H1 (cell line): ENCODE results near the gene DCTN1. TPM values are rescaled to one million over a fixed set of nuclear protein-coding genes. Genes with fewer than 3 reads are reported as not detected.

ENCODE experiments used
- CTCF ChIA-PET: fragments of 300-600 bp; sonication (Branson Sonifier 250); formaldehyde crosslinking; loops from one replicate; lab custom pipeline; 2021; ENCODE audit not compliant: partially characterized antibody; lab: Charles Lee
- POLR2A ChIA-PET: fragments of 300-600 bp; sonication (Branson Sonifier 250); formaldehyde crosslinking; loops from one replicate; lab custom pipeline; 2021; ENCODE audit warnings: inconsistent platforms; ENCODE audit not compliant: partially characterized antibody; lab: Charles Lee
- DNase-seq, 2 experiments: peaks; one replicate each; pipeline versions ENCODE4 v3.0.0 to v3.0.0-alpha.2; 2010 to 2022; ENCODE audit warnings: low spot score in 2 of 2, low read depth in 1 of 2, mixed read lengths in 1 of 2
- FAIRE-seq: peaks from 2 replicates; lab custom pipeline; 2011; peaks lifted over from hg19 to GRCh38; lab: Jason Lieb, UNC
- H2AFZ ChIP-seq: 2 replicates; pipeline ENCODE4 v1.8.1; 2012; ENCODE audit warnings: low read length, inconsistent platforms
- H2AK5ac ChIP-seq: 2 replicates; pipeline ENCODE4 v1.6.1; 2013; ENCODE audit warnings: low read depth, low read length
- H2BK120ac ChIP-seq: replicated peaks from 2 replicates; pipeline ENCODE3; 2013; ENCODE audit warnings: low read depth, low read length, inconsistent platforms
- H2BK12ac ChIP-seq: 2 replicates; pipeline ENCODE4 v1.6.1; 2013; ENCODE audit warnings: low read depth, low read length
- H2BK15ac ChIP-seq: 2 replicates; pipeline ENCODE4 v1.6.1; 2013; ENCODE audit warnings: low read length
- H2BK20ac ChIP-seq: 2 replicates; pipeline ENCODE4 v1.6.1; 2013; ENCODE audit warnings: low read length
- H2BK5ac ChIP-seq: 2 replicates; pipeline ENCODE4 v1.6.1; 2013; ENCODE audit warnings: low read depth, low read length
- H3K14ac ChIP-seq: 2 replicates; pipeline ENCODE4 v1.6.1; 2013; ENCODE audit warnings: inconsistent platforms; ENCODE audit not compliant: insufficient read length
- H3K18ac ChIP-seq: 2 replicates; pipeline ENCODE4 v1.6.1; 2013; ENCODE audit warnings: low read length; ENCODE audit errors: extremely low read depth
- H3K23ac ChIP-seq: 2 replicates; pipeline ENCODE4 v1.6.1; 2013; ENCODE audit warnings: inconsistent platforms; ENCODE audit not compliant: insufficient read length
- H3K23me2 ChIP-seq: 2 replicates; pipeline ENCODE4 v1.6.1; 2013; ENCODE audit warnings: low read depth, low read length
- H3K27ac ChIP-seq: 2 replicates; pipeline ENCODE4 v1.6.1; 2011; ENCODE audit warnings: low read depth, low read length, inconsistent platforms
- H3K27me3 ChIP-seq, 4 experiments: replicated peaks in 1 of 4; 1 replicate in 1 of 4; 2 replicates in 3 of 4; pipeline versions ENCODE4 v1.6.1 to v1.8.1; 2011 to 2013; ENCODE audit warnings: low read length in 3 of 4, mild to moderate bottlenecking in 3 of 4, inconsistent platforms in 2 of 4, mixed read lengths in 2 of 4, moderate library complexity in 1 of 4; ENCODE audit not compliant: control insufficient read depth in 3 of 4, insufficient read depth in 3 of 4; ENCODE audit errors: extremely low read depth in 1 of 4
- H3K36me3 ChIP-seq, 4 experiments: 2 replicates each; pipeline versions ENCODE4 v1.6.1 to v1.8.1; 2011 to 2013; ENCODE audit warnings: mild to moderate bottlenecking in 4 of 4, low read length in 3 of 4, moderate library complexity in 2 of 4, control low read depth in 1 of 4, inconsistent platforms in 1 of 4; ENCODE audit not compliant: insufficient read depth in 4 of 4, control insufficient read depth in 2 of 4
- H3K4ac ChIP-seq: replicated peaks from 2 replicates; pipeline ENCODE3; 2013; ENCODE audit warnings: low read length, low read depth, mixed read lengths, inconsistent platforms; ENCODE audit not compliant: insufficient read length
- H3K4me1 ChIP-seq, 4 experiments: replicated peaks in 1 of 4; 1 replicate in 1 of 4; 2 replicates in 3 of 4; pipeline versions ENCODE4 v1.6.1 to v1.8.1; 2011 to 2013; ENCODE audit warnings: low read length in 3 of 4, inconsistent platforms in 2 of 4, mixed read lengths in 1 of 4; ENCODE audit not compliant: insufficient read depth in 4 of 4, control insufficient read depth in 3 of 4
- H3K4me2 ChIP-seq, 2 experiments: 2 replicates each; pipeline versions ENCODE4 v1.6.1 to v1.8.1; 2011 to 2013; ENCODE audit warnings: low read depth in 2 of 2, low read length in 2 of 2, control low read depth in 1 of 2, inconsistent platforms in 1 of 2, mild to moderate bottlenecking in 1 of 2; ENCODE audit not compliant: insufficient read depth in 1 of 2
- H3K4me3 ChIP-seq, 4 experiments: fragments of 200-600, 300-600 bp in 1 of 4; sonication (generic), shearing (Covaris generic), sonication (Bioruptor Twin) in 1 of 4; 2 replicates each; pipeline versions ENCODE4 v1.5.1 to v1.8.1; 2011 to 2016; ENCODE audit warnings: low read length in 4 of 4, low read depth in 3 of 4, control low read depth in 2 of 4, inconsistent platforms in 2 of 4, mild to moderate bottlenecking in 2 of 4, mixed read lengths in 1 of 4, moderate library complexity in 1 of 4; ENCODE audit not compliant: insufficient read depth in 2 of 4; ENCODE audit errors: extremely low read depth in 1 of 4
- H3K56ac ChIP-seq: replicated peaks from 2 replicates; pipeline ENCODE3; 2013; ENCODE audit warnings: low read depth, mild to moderate bottlenecking, mixed read lengths, low read length, inconsistent platforms; ENCODE audit not compliant: insufficient read length
- H3K79me1 ChIP-seq: 2 replicates; pipeline ENCODE4 v1.6.1; 2013; ENCODE audit warnings: low read depth, low read length, control low read depth
- H3K79me2 ChIP-seq, 2 experiments: 2 replicates each; pipeline versions ENCODE4 v1.6.1 to v1.8.1; 2012 to 2013; ENCODE audit warnings: low read length in 2 of 2, mild to moderate bottlenecking in 2 of 2, inconsistent platforms in 1 of 2; ENCODE audit not compliant: insufficient read depth in 2 of 2, control insufficient read depth in 1 of 2
- H3K9ac ChIP-seq, 4 experiments: replicated peaks in 1 of 4; 1 replicate in 1 of 4; 2 replicates in 3 of 4; pipeline versions ENCODE4 v1.6.1 to v1.8.1; 2011 to 2013; ENCODE audit warnings: low read depth in 3 of 4, low read length in 3 of 4, control low read depth in 2 of 4, mild to moderate bottlenecking in 2 of 4, moderate library complexity in 2 of 4, inconsistent platforms in 1 of 4; ENCODE audit errors: extremely low read depth in 1 of 4
- H3K9me3 ChIP-seq, 2 experiments: 2 replicates each; pipeline versions ENCODE4 v1.6.1 to v1.8.1; 2012 to 2013; ENCODE audit warnings: mild to moderate bottlenecking in 2 of 2, moderate library complexity in 2 of 2, control low read depth in 1 of 2, inconsistent platforms in 1 of 2, low read depth in 1 of 2, low read length in 1 of 2, mixed read lengths in 1 of 2; ENCODE audit not compliant: insufficient read depth in 2 of 2
- H4K20me1 ChIP-seq, 2 experiments: replicated peaks in 1 of 2; 2 replicates each; pipeline versions ENCODE3 to v1.8.1; 2011 to 2013; ENCODE audit warnings: inconsistent platforms in 2 of 2, low read length in 2 of 2, mild to moderate bottlenecking in 1 of 2; ENCODE audit not compliant: insufficient read depth in 2 of 2, control insufficient read depth in 1 of 2
- H4K5ac ChIP-seq: 2 replicates; pipeline ENCODE4 v1.6.1; 2013; ENCODE audit warnings: low read length, low read depth, mixed read lengths, inconsistent platforms; ENCODE audit not compliant: insufficient read length
- H4K8ac ChIP-seq: 2 replicates; pipeline ENCODE4 v1.8.0; 2013; ENCODE audit warnings: mild to moderate bottlenecking, moderate library complexity, low read length, inconsistent platforms; ENCODE audit not compliant: insufficient read depth; ENCODE audit errors: extremely low read depth
- H4K91ac ChIP-seq: replicated peaks from 2 replicates; pipeline ENCODE3; 2013; ENCODE audit warnings: low read length, mixed read lengths, inconsistent platforms; ENCODE audit not compliant: insufficient read length
- SIX5 ChIP-seq: IDR thresholded peaks from 2 replicates; pipeline ENCODE4 v1.6.1; 2011; ENCODE audit warnings: mild to moderate bottlenecking, low read depth, low read length
- WGBS, 2 experiments: shearing (Covaris generic) in 1 of 2; methylation state at CpG; one replicate each; pipeline versions ENCODE4 v1.1.6 to v1.1.7; 2013 to 2015; ENCODE audit warnings: low lambda C conversion rate in 2 of 2, mixed read lengths in 2 of 2, inconsistent platforms in 1 of 2, low coverage in 1 of 2, missing lambda C conversion rate in 1 of 2; ENCODE audit not compliant: insufficient replicate concordance in 2 of 2, insufficient coverage in 1 of 2, insufficient read length in 1 of 2; ENCODE audit errors: extremely low coverage in 1 of 2, missing lambda C conversion rate in 1 of 2; 5-methylcytosine and 5-hydroxymethylcytosine counted together
- polyA plus RNA-seq, 7 experiments: library from polyadenylated mRNA; depleted of rRNA in 3 of 7; stranded (reverse) in 5 of 7; unstranded in 2 of 7; fragments of >200 nt in 5 of 7; fragments of 200-250 nt in 2 of 7; gene quantifications; 1 replicate in 5 of 7; 2 replicates in 1 of 7; 4 replicates in 1 of 7; pipeline versions ENCODE4 v1.2.1 to v1.2.3, GENCODE V29; 2011 to 2013; ENCODE audit warnings: missing spikeins in 2 of 7, mixed read lengths in 2 of 7
- total RNA-seq: library from RNA; stranded (reverse); fragmentation: NEBNext Ultra II Directional; extraction: Animal tissue kit (Norgen Biotek cat#: 25700); gene quantifications from 2 replicates; pipeline ENCODE4 v1.2.1, GENCODE V29; 2021

The DCTN1 gene
- total and polyA plus RNA-seq, 2 of the 8 experiments (the other 6 are each of a cell fraction or from before 2014, with no cell fraction given), result 105 to 162 TPM

GRCh38 chr2:74347303-74347702 is 32.8 kb downstream of the DCTN1 start:
- no peak overlapping the region for H3K23ac ChIP-seq
- H3K14ac ChIP-seq, result no peak overlapping the region
- H2BK5ac ChIP-seq, result no peak overlapping the region
- no peak overlapping the region for H3K4me2 ChIP-seq
- no peak overlapping the region for H3K4ac ChIP-seq
- CTCF ChIA-PET, result interaction anchor here (0.7 to 8.1 kb wide), 2 partner anchors 13 to 21 kb away, joined by 5 to 65 read pairs; no protein-coding TSS in a partner anchor
- H3K23me2 ChIP-seq, result no peaks in the 10 kb centered on the region
- FAIRE-seq, result no peak
- H3K27me3 ChIP-seq, result no peaks in the 10 kb centered on the region
- H3K4me3 ChIP-seq, result no peak overlapping the region
- H4K20me1 ChIP-seq, result no peaks in the 10 kb centered on the region
- no peaks in the 10 kb centered on the region for H3K79me1 ChIP-seq
- H2AK5ac ChIP-seq, result no peak overlapping the region
- DNase-seq, result no peak
- H3K9me3 ChIP-seq, result no peaks in the 10 kb centered on the region
- H4K5ac ChIP-seq, result no peak overlapping the region
- no peak overlapping the region for H2AFZ ChIP-seq
- no peaks in the 10 kb centered on the region for H3K79me2 ChIP-seq
- no peak overlapping the region for H3K27ac ChIP-seq
- no peak overlapping the region for H2BK12ac ChIP-seq
- H3K9ac ChIP-seq, result no peak overlapping the region
- WGBS, 2 experiments, result 73% methylated on average over 1 of the region's 1 CpG; no CpG with 5 or more reads in 1 of the 2 experiments
- no peaks in the 10 kb centered on the region for H3K4me1 ChIP-seq
- H3K56ac ChIP-seq, result no peak overlapping the region
- no peak overlapping the region for H2BK20ac ChIP-seq
- POLR2A ChIA-PET, result no interaction called here
- H3K36me3 ChIP-seq, result no peaks in the 10 kb centered on the region
- no peak overlapping the region for H4K8ac ChIP-seq
- no peak overlapping the region for H3K18ac ChIP-seq
- no peak overlapping the region for H2BK15ac ChIP-seq
- no peak overlapping the region for H2BK120ac ChIP-seq
- H4K91ac ChIP-seq, result no peak overlapping the region
- no peak for TF ChIP-seq SIX5
